ENCODE data around the gene KLK1. TPM values are rescaled to one million over a fixed set of nuclear protein-coding genes. Genes with fewer than 3 reads are reported as not detected.

KLK1 gene
- total RNA-seq, 1 donor from 2014 or later: 1.7 TPM

GRCh38 chr19:50836543-50837195 is 13.1 kb upstream of the KLK1 start:
- intact Hi-C loops (cut with micrococcal nuclease): loop anchor here (1.0 kb wide), 1 partner anchor 31 kb away; no protein-coding TSS in a partner anchor

GRCh38 chr19:50835785-50836542 is 12.4 kb upstream of the KLK1 start:
- intact Hi-C loops (cut with micrococcal nuclease): loop anchor here (1.0 kb wide), 2 partner anchors 18 to 31 kb away; no protein-coding TSS in a partner anchor

GRCh38 chr19:50835103-50835784 is 11.7 kb upstream of the KLK1 start:
- intact Hi-C loops (cut with micrococcal nuclease): loop anchor here (1.0 kb wide), 1 partner anchor 17 kb away; no protein-coding TSS in a partner anchor

GRCh38 chr19:50833802-50834167 is 10.2 kb upstream of the KLK1 start:
- intact Hi-C loops (cut with micrococcal nuclease): no loop called here

- intact Hi-C loops (cut with micrococcal nuclease): no loop called here
Observed at GRCh38 chr19:50833117-50833801, 9.7 kb upstream of the KLK1 start, which contains the start of gene KLK15. Gene KLK15 (minus strand): TSS chr19:50833574. CDS start chr19:50831492, 2,082 bp downstream.

- intact Hi-C loops (cut with micrococcal nuclease): no loop called here
Observed at GRCh38 chr19:50832666-50833065, 9.1 kb upstream of the KLK1 start.

- intact Hi-C loops (cut with micrococcal nuclease): no loop called here
Observed at GRCh38 chr19:50831026-50831396, 7.4 kb upstream of the KLK1 start.

GRCh38 chr19:50830266-50831025 is 6.9 kb upstream of the KLK1 start:
- intact Hi-C loops (cut with micrococcal nuclease): no loop called here

- intact Hi-C loops (cut with micrococcal nuclease): no loop called here
Observed at GRCh38 chr19:50829801-50830200, 6.2 kb upstream of the KLK1 start.

- intact Hi-C loops (cut with micrococcal nuclease): no loop called here
Observed at GRCh38 chr19:50827476-50827875, 3.9 kb upstream of the KLK1 start.

GRCh38 chr19:50826492-50827240 is 3.1 kb upstream of the KLK1 start:
- intact Hi-C loops (cut with micrococcal nuclease): no loop called here

GRCh38 chr19:50822661-50823208 is 852 bp downstream of the KLK1 start:
- intact Hi-C loops (cut with micrococcal nuclease): no loop called here

GRCh38 chr19:50821622-50822021 is 2.0 kb downstream of the KLK1 start:
- intact Hi-C loops (cut with micrococcal nuclease): no loop called here

GRCh38 chr19:50821248-50821612 is 2.4 kb downstream of the KLK1 start:
- intact Hi-C loops (cut with micrococcal nuclease): no loop called here

GRCh38 chr19:50820549-50821247 is 2.9 kb downstream of the KLK1 start:
- intact Hi-C loops (cut with micrococcal nuclease): no loop called here

- intact Hi-C loops (cut with micrococcal nuclease): no loop called here
Observed at GRCh38 chr19:50820086-50820485, 3.5 kb downstream of the KLK1 start.

GRCh38 chr19:50819636-50820035 is 4.0 kb downstream of the KLK1 start:
- intact Hi-C loops (cut with micrococcal nuclease): no loop called here

GRCh38 chr19:50818859-50819472 is 4.6 kb downstream of the KLK1 start:
- intact Hi-C loops (cut with micrococcal nuclease): loop anchor here (1.0 kb wide), 1 partner anchor 16 kb away; no protein-coding TSS in a partner anchor

All from T-helper 2 cell treated with Interferon-gamma antibody and Interleukin-4, amounts not matched to agents 100 ng/mL and 5 ng/mL, for 36 hours (primary cell).